H1 (cell line): ENCODE results near the gene CASZ1. TPM values are rescaled to one million over a fixed set of nuclear protein-coding genes. Genes with fewer than 3 reads are reported as not detected.

Experiments used
- CTCF ChIA-PET: fragments of 300-600 bp; sonication (Branson Sonifier 250); formaldehyde crosslinking; loops from one replicate; lab custom pipeline; 2021; ENCODE audit not compliant: partially characterized antibody; lab: Charles Lee
- POLR2A ChIA-PET: fragments of 300-600 bp; sonication (Branson Sonifier 250); formaldehyde crosslinking; loops from one replicate; lab custom pipeline; 2021; ENCODE audit warnings: inconsistent platforms; ENCODE audit not compliant: partially characterized antibody; lab: Charles Lee
- DNase-seq, 2 experiments: peaks; one replicate each; pipeline versions ENCODE4 v3.0.0 to v3.0.0-alpha.2; 2010 to 2022; ENCODE audit warnings: low spot score in 2 of 2, low read depth in 1 of 2, mixed read lengths in 1 of 2
- FAIRE-seq: peaks from 2 replicates; lab custom pipeline; 2011; peaks lifted over from hg19 to GRCh38; lab: Jason Lieb, UNC
- H2AFZ ChIP-seq: 2 replicates; pipeline ENCODE4 v1.8.1; 2012; ENCODE audit warnings: low read length, inconsistent platforms
- H2AK5ac ChIP-seq: 2 replicates; pipeline ENCODE4 v1.6.1; 2013; ENCODE audit warnings: low read depth, low read length
- H2BK120ac ChIP-seq: replicated peaks from 2 replicates; pipeline ENCODE3; 2013; ENCODE audit warnings: low read depth, low read length, inconsistent platforms
- H2BK12ac ChIP-seq: 2 replicates; pipeline ENCODE4 v1.6.1; 2013; ENCODE audit warnings: low read depth, low read length
- H2BK15ac ChIP-seq: 2 replicates; pipeline ENCODE4 v1.6.1; 2013; ENCODE audit warnings: low read length
- H2BK20ac ChIP-seq: 2 replicates; pipeline ENCODE4 v1.6.1; 2013; ENCODE audit warnings: low read length
- H2BK5ac ChIP-seq: 2 replicates; pipeline ENCODE4 v1.6.1; 2013; ENCODE audit warnings: low read depth, low read length
- H3K14ac ChIP-seq: 2 replicates; pipeline ENCODE4 v1.6.1; 2013; ENCODE audit warnings: inconsistent platforms; ENCODE audit not compliant: insufficient read length
- H3K18ac ChIP-seq: 2 replicates; pipeline ENCODE4 v1.6.1; 2013; ENCODE audit warnings: low read length; ENCODE audit errors: extremely low read depth
- H3K23ac ChIP-seq: 2 replicates; pipeline ENCODE4 v1.6.1; 2013; ENCODE audit warnings: inconsistent platforms; ENCODE audit not compliant: insufficient read length
- H3K23me2 ChIP-seq: 2 replicates; pipeline ENCODE4 v1.6.1; 2013; ENCODE audit warnings: low read depth, low read length
- H3K27ac ChIP-seq: 2 replicates; pipeline ENCODE4 v1.6.1; 2011; ENCODE audit warnings: low read depth, low read length, inconsistent platforms
- H3K27me3 ChIP-seq, 4 experiments: replicated peaks in 1 of 4; 1 replicate in 1 of 4; 2 replicates in 3 of 4; pipeline versions ENCODE4 v1.6.1 to v1.8.1; 2011 to 2013; ENCODE audit warnings: low read length in 3 of 4, mild to moderate bottlenecking in 3 of 4, inconsistent platforms in 2 of 4, mixed read lengths in 2 of 4, moderate library complexity in 1 of 4; ENCODE audit not compliant: control insufficient read depth in 3 of 4, insufficient read depth in 3 of 4; ENCODE audit errors: extremely low read depth in 1 of 4
- H3K36me3 ChIP-seq, 4 experiments: 2 replicates each; pipeline versions ENCODE4 v1.6.1 to v1.8.1; 2011 to 2013; ENCODE audit warnings: mild to moderate bottlenecking in 4 of 4, low read length in 3 of 4, moderate library complexity in 2 of 4, control low read depth in 1 of 4, inconsistent platforms in 1 of 4; ENCODE audit not compliant: insufficient read depth in 4 of 4, control insufficient read depth in 2 of 4
- H3K4ac ChIP-seq: replicated peaks from 2 replicates; pipeline ENCODE3; 2013; ENCODE audit warnings: low read length, low read depth, mixed read lengths, inconsistent platforms; ENCODE audit not compliant: insufficient read length
- H3K4me1 ChIP-seq, 4 experiments: replicated peaks in 1 of 4; 1 replicate in 1 of 4; 2 replicates in 3 of 4; pipeline versions ENCODE4 v1.6.1 to v1.8.1; 2011 to 2013; ENCODE audit warnings: low read length in 3 of 4, inconsistent platforms in 2 of 4, mixed read lengths in 1 of 4; ENCODE audit not compliant: insufficient read depth in 4 of 4, control insufficient read depth in 3 of 4
- H3K4me2 ChIP-seq, 2 experiments: 2 replicates each; pipeline versions ENCODE4 v1.6.1 to v1.8.1; 2011 to 2013; ENCODE audit warnings: low read depth in 2 of 2, low read length in 2 of 2, control low read depth in 1 of 2, inconsistent platforms in 1 of 2, mild to moderate bottlenecking in 1 of 2; ENCODE audit not compliant: insufficient read depth in 1 of 2
- H3K4me3 ChIP-seq, 4 experiments: fragments of 200-600, 300-600 bp in 1 of 4; sonication (generic), shearing (Covaris generic), sonication (Bioruptor Twin) in 1 of 4; 2 replicates each; pipeline versions ENCODE4 v1.5.1 to v1.8.1; 2011 to 2016; ENCODE audit warnings: low read length in 4 of 4, low read depth in 3 of 4, control low read depth in 2 of 4, inconsistent platforms in 2 of 4, mild to moderate bottlenecking in 2 of 4, mixed read lengths in 1 of 4, moderate library complexity in 1 of 4; ENCODE audit not compliant: insufficient read depth in 2 of 4; ENCODE audit errors: extremely low read depth in 1 of 4
- H3K56ac ChIP-seq: replicated peaks from 2 replicates; pipeline ENCODE3; 2013; ENCODE audit warnings: low read depth, mild to moderate bottlenecking, mixed read lengths, low read length, inconsistent platforms; ENCODE audit not compliant: insufficient read length
- H3K79me1 ChIP-seq: 2 replicates; pipeline ENCODE4 v1.6.1; 2013; ENCODE audit warnings: low read depth, low read length, control low read depth
- H3K79me2 ChIP-seq, 2 experiments: 2 replicates each; pipeline versions ENCODE4 v1.6.1 to v1.8.1; 2012 to 2013; ENCODE audit warnings: low read length in 2 of 2, mild to moderate bottlenecking in 2 of 2, inconsistent platforms in 1 of 2; ENCODE audit not compliant: insufficient read depth in 2 of 2, control insufficient read depth in 1 of 2
- H3K9ac ChIP-seq, 4 experiments: replicated peaks in 1 of 4; 1 replicate in 1 of 4; 2 replicates in 3 of 4; pipeline versions ENCODE4 v1.6.1 to v1.8.1; 2011 to 2013; ENCODE audit warnings: low read depth in 3 of 4, low read length in 3 of 4, control low read depth in 2 of 4, mild to moderate bottlenecking in 2 of 4, moderate library complexity in 2 of 4, inconsistent platforms in 1 of 4; ENCODE audit errors: extremely low read depth in 1 of 4
- H3K9me3 ChIP-seq, 2 experiments: 2 replicates each; pipeline versions ENCODE4 v1.6.1 to v1.8.1; 2012 to 2013; ENCODE audit warnings: mild to moderate bottlenecking in 2 of 2, moderate library complexity in 2 of 2, control low read depth in 1 of 2, inconsistent platforms in 1 of 2, low read depth in 1 of 2, low read length in 1 of 2, mixed read lengths in 1 of 2; ENCODE audit not compliant: insufficient read depth in 2 of 2
- H4K20me1 ChIP-seq, 2 experiments: replicated peaks in 1 of 2; 2 replicates each; pipeline versions ENCODE3 to v1.8.1; 2011 to 2013; ENCODE audit warnings: inconsistent platforms in 2 of 2, low read length in 2 of 2, mild to moderate bottlenecking in 1 of 2; ENCODE audit not compliant: insufficient read depth in 2 of 2, control insufficient read depth in 1 of 2
- H4K5ac ChIP-seq: 2 replicates; pipeline ENCODE4 v1.6.1; 2013; ENCODE audit warnings: low read length, low read depth, mixed read lengths, inconsistent platforms; ENCODE audit not compliant: insufficient read length
- H4K8ac ChIP-seq: 2 replicates; pipeline ENCODE4 v1.8.0; 2013; ENCODE audit warnings: mild to moderate bottlenecking, moderate library complexity, low read length, inconsistent platforms; ENCODE audit not compliant: insufficient read depth; ENCODE audit errors: extremely low read depth
- H4K91ac ChIP-seq: replicated peaks from 2 replicates; pipeline ENCODE3; 2013; ENCODE audit warnings: low read length, mixed read lengths, inconsistent platforms; ENCODE audit not compliant: insufficient read length
- BRCA1 ChIP-seq: IDR thresholded peaks from 2 replicates; pipeline ENCODE4 v1.6.1; 2012; ENCODE audit warnings: low read depth, low read length, improper control_type of control experiment
- CEBPB ChIP-seq: IDR thresholded peaks from 2 replicates; pipeline ENCODE4 v1.6.1; 2012; ENCODE audit warnings: low read depth, low read length
- CHD1 ChIP-seq: IDR thresholded peaks from 2 replicates; pipeline ENCODE4 v1.6.1; 2012; ENCODE audit warnings: low read depth, low read length, improper control_type of control experiment
- CHD2 ChIP-seq: IDR thresholded peaks from 2 replicates; pipeline ENCODE4 v1.6.1; 2012; ENCODE audit warnings: low read length, improper control_type of control experiment
- CTCF ChIP-seq, 3 experiments: IDR thresholded peaks; 1 replicate in 2 of 3; 2 replicates in 1 of 3; pipeline versions ENCODE4 v1.5.1 to v1.6.1; 2011; ENCODE audit warnings: low read length in 3 of 3, mild to moderate bottlenecking in 3 of 3, inconsistent platforms in 2 of 3, low read depth in 1 of 3, moderate library complexity in 1 of 3; ENCODE audit not compliant: insufficient read depth in 1 of 3; ENCODE audit errors: control extremely low read depth in 1 of 3
- EZH2 ChIP-seq: fragments of 200-600 bp; sonication (generic); IDR thresholded peaks from 2 replicates; pipeline ENCODE4 v1.7.1; 2012; ENCODE audit warnings: low read depth, mild to moderate bottlenecking, moderate library complexity, low read length, inconsistent platforms; ENCODE audit not compliant: severe bottlenecking
- HDAC2 ChIP-seq, 2 experiments: fragments of 300-600 bp in 1 of 2; sonication (generic) in 1 of 2; IDR thresholded peaks; 2 replicates each; pipeline ENCODE4 v1.6.1; 2011 to 2012; ENCODE audit warnings: low read depth in 2 of 2, low read length in 2 of 2, mild to moderate bottlenecking in 2 of 2, moderate library complexity in 2 of 2, borderline replicate concordance in 1 of 2, inconsistent platforms in 1 of 2
- POLR2AphosphoS5 ChIP-seq: IDR thresholded peaks from 2 replicates; pipeline ENCODE4 v1.6.1; 2011; ENCODE audit warnings: low read depth, low read length
- RBBP5 ChIP-seq: IDR thresholded peaks from 2 replicates; pipeline ENCODE4 v1.7.1; 2012; ENCODE audit warnings: low read depth, mild to moderate bottlenecking, inconsistent platforms, low read length, moderate library complexity, borderline replicate concordance
- SIRT6 ChIP-seq: IDR thresholded peaks from one replicate; pipeline ENCODE4 v1.7.1; 2012; ENCODE audit warnings: low read length, inconsistent platforms
- SP2 ChIP-seq: IDR thresholded peaks from 2 replicates; pipeline ENCODE4 v1.6.1; 2012; ENCODE audit warnings: mild to moderate bottlenecking, low read length, inconsistent platforms
- ZNF274 ChIP-seq: IDR thresholded peaks from 2 replicates; pipeline ENCODE4 v1.7.0; 2012; ENCODE audit warnings: low read length, borderline replicate concordance; ENCODE audit errors: extremely low read depth
- whole genome bisulfite sequencing, 2 experiments: shearing (Covaris generic) in 1 of 2; methylation state at CpG; one replicate each; pipeline versions ENCODE4 v1.1.6 to v1.1.7; 2013 to 2015; ENCODE audit warnings: low lambda C conversion rate in 2 of 2, mixed read lengths in 2 of 2, inconsistent platforms in 1 of 2, low coverage in 1 of 2, missing lambda C conversion rate in 1 of 2; ENCODE audit not compliant: insufficient replicate concordance in 2 of 2, insufficient coverage in 1 of 2, insufficient read length in 1 of 2; ENCODE audit errors: extremely low coverage in 1 of 2, missing lambda C conversion rate in 1 of 2; 5-methylcytosine and 5-hydroxymethylcytosine counted together
- polyA plus RNA-seq, 7 experiments: library from polyadenylated mRNA; depleted of rRNA in 3 of 7; stranded (reverse) in 5 of 7; unstranded in 2 of 7; fragments of >200 nt in 5 of 7; fragments of 200-250 nt in 2 of 7; gene quantifications; 1 replicate in 5 of 7; 2 replicates in 1 of 7; 4 replicates in 1 of 7; pipeline versions ENCODE4 v1.2.1 to v1.2.3, GENCODE V29; 2011 to 2013; ENCODE audit warnings: missing spikeins in 2 of 7, mixed read lengths in 2 of 7
- total RNA-seq: library from RNA; stranded (reverse); fragmentation: NEBNext Ultra II Directional; extraction: Animal tissue kit (Norgen Biotek cat#: 25700); gene quantifications from 2 replicates; pipeline ENCODE4 v1.2.1, GENCODE V29; 2021

The CASZ1 gene
- total and polyA plus RNA-seq, 2 of the 8 experiments (the other 6 are each of a cell fraction or from before 2014, with no cell fraction given) = 4.4 to 7.7 TPM

- H2AK5ac ChIP-seq = no peak overlapping the region
- no peak overlapping the region for H3K23ac ChIP-seq
- peaks cover 0 to 11% (median 4%) of the 10 kb centered on the region in 4 experiments; a peak in 5 of 7 replicates for H3K4me1 ChIP-seq
- H3K36me3 ChIP-seq = no peaks in the 10 kb centered on the region
- H3K27ac ChIP-seq = no peak overlapping the region
- no peak overlapping the region for H3K4me2 ChIP-seq
- no peak for FAIRE-seq
- H3K27me3 ChIP-seq = no peaks in the 10 kb centered on the region
- no peak overlapping the region for H2BK15ac ChIP-seq
- H3K9me3 ChIP-seq = no peaks in the 10 kb centered on the region
- H3K79me2 ChIP-seq = no peaks in the 10 kb centered on the region
- H3K4me3 ChIP-seq = no peak overlapping the region
- no peak for DNase-seq
- H3K18ac ChIP-seq = no peak overlapping the region
- no peak overlapping the region for H4K91ac ChIP-seq
- H2BK5ac ChIP-seq = no peak overlapping the region; the same call in 1 of the 2 replicates
- 0 out of 2 replicates have a peak, but pooled peaks cover 2% of the 10 kb centered on the region for H3K79me1 ChIP-seq
- H3K23me2 ChIP-seq = no peaks in the 10 kb centered on the region
- WGBS, 2 experiments = 80% methylated on average over 6 of the region's 6 CpGs; no CpG with 5 or more reads in 1 of the 2 experiments
- no peak overlapping the region for H3K56ac ChIP-seq
- no peak overlapping the region for H2BK120ac ChIP-seq
- peak overlapping the region; percentile 62; the same call in 1 of the 2 replicates for H4K8ac ChIP-seq
- no peak overlapping the region for H4K5ac ChIP-seq
- no peak overlapping the region for H2AFZ ChIP-seq
- no peak overlapping the region for H2BK12ac ChIP-seq
- no peak overlapping the region for H3K14ac ChIP-seq
- no peak overlapping the region for H3K4ac ChIP-seq
- peak overlapping the region in 1 of 4 experiments; percentile 6; a peak in 2 of 7 replicates for H3K9ac ChIP-seq
- H2BK20ac ChIP-seq = no peak overlapping the region
- H4K20me1 ChIP-seq = peaks cover 0 to 2% of the 10 kb centered on the region in 2 experiments
- ChIA-PET CTCF (interaction anchor here (0.5 to 1.4 kb wide), 4 partner anchors 9 to 95 kb away, joined by 3 to 6 read pairs (median 4); no protein-coding TSS in a partner anchor), POLR2A (no interaction called here)
- TF ChIP-seq BRCA1 (no peak), CTCF (IDR thresholded peaks at IDR 0.05; ENCODE audit: control extremely low read depth in 1 of 3, insufficient read depth in 1 of 3, low read depth in 1 of 3, low read length in 3 of 3) (no peak), CHD2 (no peak), SP2 (no peak), CEBPB (no peak), RBBP5 (no peak), ZNF274 (no peak), SIRT6 (no peak), POLR2AphosphoS5 (no peak), EZH2 (no peak), HDAC2 (IDR thresholded peaks at IDR 0.05; ENCODE audit: borderline replicate concordance in 1 of 2, low read depth in 2 of 2, low read length in 2 of 2) (no peak), CHD1 (no peak)
Observed at GRCh38 chr1:10762153-10762523, 34.3 kb downstream of the CASZ1 start.
